Fibroblast of the aortic adventitia (primary cell): ENCODE results near the gene CFD. TPM values are rescaled to one million over a fixed set of nuclear protein-coding genes. Genes with fewer than 3 reads are reported as not detected.

Experiments used
- DNase-seq: peaks from one replicate; pipeline ENCODE4 v3.0.0-alpha.2; 2010; ENCODE audit warnings: low read depth
- H3K4me3 ChIP-seq: 2 replicates; pipeline ENCODE4 v1.5.1; 2011; ENCODE audit warnings: low read depth, mild to moderate bottlenecking, control low read depth, low read length, moderate library complexity
- CTCF ChIP-seq: IDR thresholded peaks from 2 replicates; pipeline ENCODE4 v1.5.1; 2011; ENCODE audit warnings: mild to moderate bottlenecking, low read length, control low read depth, inconsistent platforms; ENCODE audit not compliant: insufficient read depth
- total RNA-seq: library from RNA; depleted of rRNA; stranded (reverse); fragments of >200 nt; gene quantifications from 2 replicates; pipeline ENCODE4 v1.2.3, GENCODE V29; 2012; ENCODE audit warnings: low replicate concordance

The CFD gene
- 25.8 and 161 TPM in 2 replicates for total RNA-seq

- DNase-seq = peak; percentile 24
- H3K4me3 ChIP-seq = peak within 1 kb of the TSS; percentile 56
Observed at GRCh38 chr19:858868-859843, at the start of gene CFD. Gene CFD (plus strand): TSS chr19:859664. CDS start chr19:859690, 26 bp downstream.

GRCh38 chr19:810077-810855 lies 49.2 kb upstream of the CFD start:
- TF ChIP-seq CTCF = no peak
- DNase-seq = no peak
- no peak overlapping the region for H3K4me3 ChIP-seq

More at GRCh38 chr19:858868-859843, at the start of gene CFD:
- no peak for TF ChIP-seq CTCF

- no peak overlapping the region for H3K4me3 ChIP-seq
- DNase-seq = no peak
- no peak for TF ChIP-seq CTCF
Observed at GRCh38 chr19:810883-811489, 48.5 kb upstream of the CFD start.

GRCh38 chr19:811506-812048 lies 47.9 kb upstream of the CFD start:
- H3K4me3 ChIP-seq = no peak overlapping the region
- TF ChIP-seq CTCF = no peak
- no peak for DNase-seq

- no peak for DNase-seq
- no peak overlapping the region for H3K4me3 ChIP-seq
- TF ChIP-seq CTCF = no peak
Observed at GRCh38 chr19:812049-812746, 47.3 kb upstream of the CFD start.

- no peak overlapping the region for H3K4me3 ChIP-seq
- no peak for TF ChIP-seq CTCF
- no peak for DNase-seq
Observed at GRCh38 chr19:812747-813218, 46.7 kb upstream of the CFD start.
